HEK293 (cell line): ENCODE results near the gene ATP7B.

ENCODE experiments used
- CTCF ChIA-PET: fragments of 350-600 bp; formaldehyde crosslinking; extraction: SDS; loops from one replicate; lab custom pipeline; 2021; ENCODE audit warnings: antibody characterized with exemption; lab: Yijun Ruan, JAX
- POLR2A ChIA-PET: fragments of 300-600 bp; formaldehyde crosslinking; extraction: SDS; loops from one replicate; lab custom pipeline; 2020; ENCODE audit warnings: antibody characterized with exemption, inconsistent platforms; lab: Yijun Ruan, JAX
- H3K27ac ChIP-seq: fragments of 200-500 bp; sonication (Bioruptor generic); 2 replicates; pipeline ENCODE4 v1.5.1; 2014; ENCODE audit warnings: low read depth, low read length, control low read depth, inconsistent platforms; ENCODE audit errors: extremely low read depth
- H3K36me3 ChIP-seq, 2 experiments: fragments of 200-500 bp in 1 of 2; sonication (Bioruptor generic) in 1 of 2; 1 replicate in 1 of 2; 2 replicates in 1 of 2; pipeline ENCODE4 v1.5.1; 2014 to 2017; ENCODE audit warnings: inconsistent platforms in 2 of 2, low read length in 2 of 2; ENCODE audit not compliant: control insufficient read depth in 2 of 2, insufficient read depth in 1 of 2
- H3K4me1 ChIP-seq: fragments of 200-500 bp; sonication (Bioruptor generic); 2 replicates; pipeline ENCODE4 v1.5.1; 2014; ENCODE audit warnings: mild to moderate bottlenecking, low read length, inconsistent platforms; ENCODE audit not compliant: control insufficient read depth, insufficient read depth
- H3K4me3 ChIP-seq: 2 replicates; pipeline ENCODE4 v1.5.1; 2011; ENCODE audit warnings: low read depth, mild to moderate bottlenecking, control low read depth, low read length, moderate library complexity
- H3K9me3 ChIP-seq: fragments of 200-500 bp; sonication (Bioruptor generic); 2 replicates; pipeline ENCODE4 v1.5.1; 2014; ENCODE audit warnings: low read depth, low read length, inconsistent platforms; ENCODE audit not compliant: control insufficient read depth, insufficient read depth
- AEBP2 ChIP-seq: fragments of 450-650 bp; formaldehyde crosslinking; IDR thresholded peaks from 2 replicates; pipeline ENCODE4 v1.5.1; 2016; ENCODE audit warnings: missing biosample characterization, missing genetic modification characterization, borderline replicate concordance
- ATF2 ChIP-seq: fragments of 450-650 bp; formaldehyde crosslinking; IDR thresholded peaks from 2 replicates; pipeline ENCODE4 v1.5.1; 2016; ENCODE audit warnings: missing biosample characterization, missing genetic modification characterization, low read depth
- GLI2 ChIP-seq: fragments of 450-650 bp; formaldehyde crosslinking; IDR thresholded peaks from 2 replicates; pipeline ENCODE4; 2017; ENCODE audit warnings: missing biosample characterization, missing genetic modification characterization, low read depth, borderline replicate concordance
- GLIS1 ChIP-seq: fragments of 450-650 bp; formaldehyde crosslinking; IDR thresholded peaks from 2 replicates; pipeline ENCODE4 v1.5.1; 2016; ENCODE audit warnings: missing biosample characterization, missing genetic modification characterization
- HIC1 ChIP-seq: fragments of 450-650 bp; formaldehyde crosslinking; IDR thresholded peaks from 2 replicates; pipeline ENCODE4 v1.5.1; 2016; ENCODE audit warnings: missing biosample characterization, missing genetic modification characterization
- KLF7 ChIP-seq: fragments of 450-650 bp; formaldehyde crosslinking; IDR thresholded peaks from 2 replicates; pipeline ENCODE4 v1.5.1; 2016; ENCODE audit warnings: missing biosample characterization, missing genetic modification characterization, borderline replicate concordance
- MZF1 ChIP-seq: fragments of 450-650 bp; formaldehyde crosslinking; IDR thresholded peaks from 2 replicates; pipeline ENCODE4 v1.5.1; 2017; ENCODE audit warnings: missing biosample characterization, missing genetic modification characterization, borderline replicate concordance
- PBX3 ChIP-seq: sonication (generic); formaldehyde crosslinking; IDR thresholded peaks from 2 replicates; pipeline ENCODE4 v1.8.1; 2022; ENCODE audit warnings: mild to moderate bottlenecking, moderate library complexity, missing genetic modification reagents
- ZBTB17 ChIP-seq: fragments of 450-650 bp; formaldehyde crosslinking; IDR thresholded peaks from 2 replicates; pipeline ENCODE4 v1.5.1; 2016; ENCODE audit warnings: missing biosample characterization, missing genetic modification characterization
- ZFP37 ChIP-seq: fragments of 450-650 bp; formaldehyde crosslinking; IDR thresholded peaks from 2 replicates; pipeline ENCODE4 v1.5.1; 2016; ENCODE audit warnings: missing biosample characterization, missing genetic modification characterization
- ZNF10 ChIP-seq: fragments of 450-650 bp; formaldehyde crosslinking; IDR thresholded peaks from 2 replicates; pipeline ENCODE4 v1.5.1; 2017; ENCODE audit warnings: missing biosample characterization, missing genetic modification characterization
- ZNF121 ChIP-seq: fragments of 450-650 bp; formaldehyde crosslinking; IDR thresholded peaks from 2 replicates; pipeline ENCODE4 v1.5.1; 2016; ENCODE audit warnings: missing biosample characterization, missing genetic modification characterization
- ZNF140 ChIP-seq: fragments of 450-650 bp; formaldehyde crosslinking; IDR thresholded peaks from 2 replicates; pipeline ENCODE4 v1.5.1; 2016; ENCODE audit warnings: missing biosample characterization, missing genetic modification characterization
- ZNF211 ChIP-seq: fragments of 450-650 bp; formaldehyde crosslinking; IDR thresholded peaks from 2 replicates; pipeline ENCODE4 v1.5.1; 2016; ENCODE audit warnings: low read depth, missing biosample characterization, missing genetic modification characterization
- ZNF248 ChIP-seq: fragments of 450-650 bp; formaldehyde crosslinking; IDR thresholded peaks from 2 replicates; pipeline ENCODE4 v1.5.1; 2017; ENCODE audit warnings: missing biosample characterization, missing genetic modification characterization
- ZNF404 ChIP-seq: fragments of 450-650 bp; formaldehyde crosslinking; IDR thresholded peaks from 2 replicates; pipeline ENCODE4 v1.5.1; 2017; ENCODE audit warnings: missing biosample characterization, missing genetic modification characterization
- ZNF416 ChIP-seq: fragments of 450-650 bp; formaldehyde crosslinking; IDR thresholded peaks from 2 replicates; pipeline ENCODE4 v1.5.1; 2016; ENCODE audit warnings: missing biosample characterization, missing genetic modification characterization
- ZNF423 ChIP-seq: fragments of 450-650 bp; formaldehyde crosslinking; IDR thresholded peaks from 2 replicates; pipeline ENCODE4 v1.5.1; 2016; ENCODE audit warnings: missing biosample characterization, missing genetic modification characterization
- ZNF433 ChIP-seq: fragments of 450-650 bp; formaldehyde crosslinking; IDR thresholded peaks from 2 replicates; pipeline ENCODE4 v1.5.1; 2016; ENCODE audit warnings: missing biosample characterization, missing genetic modification characterization, low read depth
- ZNF48 ChIP-seq: fragments of 450-650 bp; formaldehyde crosslinking; IDR thresholded peaks from 2 replicates; pipeline ENCODE4 v1.5.1; 2016; ENCODE audit warnings: missing biosample characterization, missing genetic modification characterization
- ZNF514 ChIP-seq: fragments of 450-650 bp; formaldehyde crosslinking; IDR thresholded peaks from 2 replicates; pipeline ENCODE4 v1.5.1; 2016; ENCODE audit warnings: missing biosample characterization, missing genetic modification characterization
- TF ChIP-seq, protein P1 (sequence below): fragments of 450-650 bp; formaldehyde crosslinking; IDR thresholded peaks from 2 replicates; pipeline ENCODE4 v1.5.0; 2017; ENCODE audit warnings: missing biosample characterization, missing genetic modification characterization, borderline replicate concordance
- TF ChIP-seq, protein P2 (sequence below): fragments of 450-650 bp; formaldehyde crosslinking; IDR thresholded peaks from 2 replicates; pipeline ENCODE4 v1.5.1; 2016; ENCODE audit warnings: missing biosample characterization, missing genetic modification characterization

ATP7B gene

DNA sequence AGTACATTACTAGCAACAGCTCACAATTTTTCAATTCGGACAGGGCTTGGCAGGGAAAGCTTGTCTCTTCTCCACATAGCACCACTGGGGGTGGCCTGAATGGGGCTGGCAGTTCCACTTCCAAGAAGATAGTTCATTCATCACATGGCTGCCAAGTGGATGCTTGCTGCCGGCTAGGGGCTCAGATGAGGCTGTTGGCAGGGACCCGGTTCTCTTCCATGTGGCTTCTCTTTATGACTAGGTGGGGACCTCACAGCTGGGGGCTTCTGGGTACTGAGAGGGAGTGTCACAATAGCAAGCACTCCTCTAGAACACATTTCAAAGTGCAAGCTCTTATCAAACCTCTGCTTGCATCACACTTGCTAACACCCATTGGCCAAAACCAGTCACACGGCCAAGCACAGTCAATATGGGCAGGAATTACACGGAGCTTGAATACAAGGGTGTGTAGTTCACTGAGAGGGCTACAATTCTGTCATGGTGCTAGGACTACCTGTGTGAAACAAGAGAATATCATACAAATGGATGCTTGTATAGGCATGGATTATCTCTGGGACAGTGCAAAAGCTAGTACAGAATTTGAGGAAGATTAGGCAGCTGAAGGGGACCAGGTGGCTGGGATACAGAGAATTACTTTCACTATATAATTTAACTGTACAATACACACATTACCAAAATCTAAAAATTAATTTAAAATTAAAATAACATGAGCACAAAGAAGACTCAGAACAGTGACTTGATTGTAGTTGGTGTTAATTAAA, 32.3 kb downstream of the ATP7B start (continued):
- TF ChIP-seq ATF2 (tag by site-specific recombination): no peak
- no peak for TF ChIP-seq ZNF433 (tag by site-specific recombination)

DNA sequence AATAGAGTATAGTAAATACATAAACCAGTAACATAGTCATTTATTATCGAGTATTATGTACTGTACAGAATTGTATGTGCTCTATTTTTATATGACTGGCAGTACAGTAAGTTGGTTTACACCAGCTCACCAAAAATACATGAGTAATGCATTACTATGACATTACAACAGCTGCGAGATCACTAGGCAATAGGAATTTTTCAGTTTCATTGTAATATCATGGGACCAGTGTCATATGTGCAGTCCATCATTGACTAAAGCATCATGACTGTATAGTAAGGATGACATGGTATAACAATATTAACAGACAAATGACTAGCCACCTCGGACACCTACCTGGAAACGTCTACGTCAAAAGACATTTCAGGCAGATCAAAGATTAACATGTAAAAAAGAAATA, 33.6 kb downstream of the ATP7B start:
- H3K4me3 ChIP-seq: no peak overlapping the region
- POLR2A ChIA-PET: no interaction called here

DNA sequence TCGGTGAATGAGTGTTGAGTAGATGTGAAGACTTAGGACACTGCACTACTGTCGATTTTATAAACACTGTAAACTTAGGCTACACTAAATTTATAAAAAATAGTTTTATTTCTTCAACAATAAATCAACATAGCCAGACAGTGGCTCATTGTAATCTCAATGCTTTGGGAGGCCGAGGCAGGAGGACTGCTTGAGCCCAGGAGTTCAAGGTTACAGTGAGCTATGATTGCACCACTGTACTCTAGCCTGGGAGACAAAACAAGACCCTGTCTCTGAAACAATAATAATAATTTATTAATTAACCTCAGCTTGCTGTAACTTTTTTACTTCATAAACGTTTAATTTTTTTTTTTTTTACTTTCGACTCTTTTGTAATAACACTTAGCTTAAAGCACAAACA, 34.4 kb downstream of the ATP7B start:
- H3K9me3 ChIP-seq: no peaks in the 10 kb centered on the region
- H3K4me3 ChIP-seq: no peak overlapping the region
- TF ChIP-seq ZNF140 (tag by site-specific recombination): no peak
- no peak for TF ChIP-seq ZNF10 (tag by site-specific recombination)
- no peak for TF ChIP-seq ZNF404 (tag by site-specific recombination)
- TF ChIP-seq ZNF48 (tag by site-specific recombination): no peak
- TF ChIP-seq GLIS1 (tag by site-specific recombination): no peak
- no peak for TF ChIP-seq KLF7 (tag by site-specific recombination)
- TF ChIP-seq ZNF121: no peak
- TF ChIP-seq, protein P1, sequence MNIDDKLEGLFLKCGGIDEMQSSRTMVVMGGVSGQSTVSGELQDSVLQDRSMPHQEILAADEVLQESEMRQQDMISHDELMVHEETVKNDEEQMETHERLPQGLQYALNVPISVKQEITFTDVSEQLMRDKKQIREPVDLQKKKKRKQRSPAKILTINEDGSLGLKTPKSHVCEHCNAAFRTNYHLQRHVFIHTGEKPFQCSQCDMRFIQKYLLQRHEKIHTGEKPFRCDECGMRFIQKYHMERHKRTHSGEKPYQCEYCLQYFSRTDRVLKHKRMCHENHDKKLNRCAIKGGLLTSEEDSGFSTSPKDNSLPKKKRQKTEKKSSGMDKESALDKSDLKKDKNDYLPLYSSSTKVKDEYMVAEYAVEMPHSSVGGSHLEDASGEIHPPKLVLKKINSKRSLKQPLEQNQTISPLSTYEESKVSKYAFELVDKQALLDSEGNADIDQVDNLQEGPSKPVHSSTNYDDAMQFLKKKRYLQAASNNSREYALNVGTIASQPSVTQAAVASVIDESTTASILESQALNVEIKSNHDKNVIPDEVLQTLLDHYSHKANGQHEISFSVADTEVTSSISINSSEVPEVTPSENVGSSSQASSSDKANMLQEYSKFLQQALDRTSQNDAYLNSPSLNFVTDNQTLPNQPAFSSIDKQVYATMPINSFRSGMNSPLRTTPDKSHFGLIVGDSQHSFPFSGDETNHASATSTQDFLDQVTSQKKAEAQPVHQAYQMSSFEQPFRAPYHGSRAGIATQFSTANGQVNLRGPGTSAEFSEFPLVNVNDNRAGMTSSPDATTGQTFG (tag by site-specific recombination): no peak
- no peak for TF ChIP-seq AEBP2 (tag by site-specific recombination)
- ChIA-PET POLR2A (no interaction called here), CTCF (interaction anchor here (0.6 kb wide), 1 partner anchor 145 kb away, joined by 3 read pairs; no protein-coding TSS in a partner anchor)
- H3K27ac ChIP-seq: no peak overlapping the region
- peaks cover 0 to 3% of the 10 kb centered on the region in 2 experiments; a peak in 1 of 3 replicates for H3K36me3 ChIP-seq
- peaks cover 7% of the 10 kb centered on the region; the same call in 1 of the 2 replicates for H3K4me1 ChIP-seq

More for the DNA sequence above, 33.6 kb downstream of the ATP7B start:
- TF ChIP-seq MZF1 (tag by site-specific recombination) (no peak), ZNF423 (tag by site-specific recombination) (no peak), ZFP37 (tag by site-specific recombination) (no peak), HIC1 (tag by site-specific recombination) (no peak), ZNF416 (tag by site-specific recombination) (no peak), ZNF514 (no peak), ZNF211 (tag by site-specific recombination) (no peak), GLI2 (no peak), ZBTB17 (tag by site-specific recombination) (no peak), PBX3 (CRISPR knock-in tag) (no peak), ZNF248 (tag by site-specific recombination) (no peak)
- TF ChIP-seq, protein P2, sequence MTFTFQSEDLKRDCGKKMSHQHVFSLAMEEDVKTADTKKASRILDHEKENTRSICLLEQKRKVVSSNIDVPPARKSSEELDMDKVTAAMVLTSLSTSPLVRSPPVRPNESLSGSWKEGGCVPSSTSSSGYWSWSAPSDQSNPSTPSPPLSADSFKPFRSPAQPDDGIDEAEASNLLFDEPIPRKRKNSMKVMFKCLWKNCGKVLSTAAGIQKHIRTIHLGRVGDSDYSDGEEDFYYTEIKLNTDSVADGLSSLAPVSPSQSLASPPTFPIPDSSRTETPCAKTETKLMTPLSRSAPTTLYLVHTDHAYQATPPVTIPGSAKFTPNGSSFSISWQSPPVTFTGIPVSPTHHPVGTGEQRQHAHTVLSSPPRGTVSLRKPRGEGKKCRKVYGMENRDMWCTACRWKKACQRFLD: no peak
- no peaks in the 10 kb centered on the region for H3K9me3 ChIP-seq
- H3K4me1 ChIP-seq: 0 out of 2 replicates have a peak, but pooled peaks cover 7% of the 10 kb centered on the region
- no peak overlapping the region for H3K27ac ChIP-seq
- CTCF ChIA-PET: no interaction called here
- peaks cover 0 to 3% of the 10 kb centered on the region in 2 experiments; a peak in 1 of 3 replicates for H3K36me3 ChIP-seq
